PC-3 (cell line): ENCODE measurements around the gene REELD1. TPM values are rescaled to one million over a fixed set of nuclear protein-coding genes. Genes with fewer than 3 reads are reported as not detected.
A peak's percentile ranks its signal among the peaks of the same experiment; 100 is the strongest.

Experiments used
- ATAC-seq: fragments of 200-7000 bp; cut with Tn5 transposase; 2 replicates; pipeline ENCODE4 v1.9.1; 2020; ENCODE audit warnings: mild to moderate bottlenecking, moderate library complexity
- BruUV-seq: library from RNA; stranded (reverse); fragments of 400-500 nt; replicated peaks from 2 replicates; lab custom pipeline; 2021; lab: Mats Ljungman, UMichigan
- CTCF ChIA-PET: fragments of 300-600 bp; sonication (Branson Sonifier 250); formaldehyde crosslinking; loops from one replicate; lab custom pipeline; 2022; ENCODE audit warnings: antibody characterized with exemption; lab: Charles Lee
- POLR2A ChIA-PET: fragments of 300-600 bp; sonication (Branson Sonifier 250); formaldehyde crosslinking; loops from one replicate; lab custom pipeline; 2022; ENCODE audit warnings: antibody characterized with exemption; ENCODE audit not compliant: unreplicated experiment; lab: Charles Lee
- DNase-seq: peaks from one replicate; pipeline ENCODE4 v3.0.0-alpha.2; 2015
- H2AFZ ChIP-seq: fragments of 300-600 bp; sonication (generic); 2 replicates; pipeline ENCODE4 v1.6.0; 2016; ENCODE audit warnings: antibody characterized with exemption, low read length
- H3F3A ChIP-seq: fragments of 300-600 bp; sonication (generic); one replicate; pipeline ENCODE4 v1.6.0; 2017; ENCODE audit warnings: antibody characterized with exemption, low read length, control low read depth, mild to moderate bottlenecking; ENCODE audit not compliant: unreplicated experiment
- H3K27ac ChIP-seq: fragments of 300-600 bp; sonication (generic); 2 replicates; pipeline ENCODE4 v1.5.1; 2016; ENCODE audit warnings: mild to moderate bottlenecking, low read length
- H3K27me3 ChIP-seq: fragments of 300-600 bp; sonication (generic); 2 replicates; pipeline ENCODE4 v1.6.1; 2016; ENCODE audit warnings: low read length, mixed read lengths
- H3K36me3 ChIP-seq: fragments of 300-600 bp; sonication (generic); 2 replicates; pipeline ENCODE4 v1.6.1; 2016; ENCODE audit warnings: low read depth, mixed run types, low read length, mixed read lengths
- H3K4me1 ChIP-seq: fragments of 300-600 bp; sonication (generic); 2 replicates; pipeline ENCODE4 v1.5.1; 2016; ENCODE audit warnings: low read length; ENCODE audit not compliant: insufficient read depth
- H3K4me2 ChIP-seq: fragments of 300-600 bp; sonication (generic); 2 replicates; pipeline ENCODE4 v1.6.0; 2016; ENCODE audit warnings: low read length
- H3K4me3 ChIP-seq: fragments of 300-600 bp; sonication (generic); 2 replicates; pipeline ENCODE4 v1.5.1; 2016; ENCODE audit warnings: mild to moderate bottlenecking, low read length, mixed read lengths
- H3K79me2 ChIP-seq: fragments of 300-600 bp; sonication (generic); 2 replicates; pipeline ENCODE4 v1.6.1; 2017; ENCODE audit warnings: low read length, mixed read lengths
- H3K9ac ChIP-seq: fragments of 300-600 bp; sonication (generic); 2 replicates; pipeline ENCODE4 v1.6.0; 2016; ENCODE audit warnings: mild to moderate bottlenecking, low read length
- H3K9me2 ChIP-seq: fragments of 300-600 bp; sonication (generic); replicated peaks from 2 replicates; pipeline ENCODE4 v1.6.1; 2016; ENCODE audit warnings: mixed run types, low read length, mixed read lengths
- H3K9me3 ChIP-seq: fragments of 300-600 bp; sonication (generic); 2 replicates; pipeline ENCODE4 v1.6.1; 2016; ENCODE audit warnings: low read length, mixed read lengths
- H4K20me1 ChIP-seq: fragments of 300-600 bp; sonication (generic); 2 replicates; pipeline ENCODE4 v1.6.1; 2016; ENCODE audit warnings: low read length, mixed read lengths
- CTCF ChIP-seq: fragments of 300-600 bp; sonication (generic); conservative IDR thresholded peaks from 2 replicates; pipeline ENCODE4 v1.5.1; 2017; ENCODE audit warnings: antibody characterized with exemption, low read depth, mild to moderate bottlenecking, low read length
- EZH2 ChIP-seq: fragments of 300-600 bp; sonication (generic); IDR thresholded peaks from one replicate; pipeline ENCODE4 v1.6.1; 2017; ENCODE audit warnings: antibody characterized with exemption, mild to moderate bottlenecking, low read length; ENCODE audit not compliant: unreplicated experiment
- EZH2phosphoT487 ChIP-seq: fragments of 300-600 bp; sonication (generic); IDR thresholded peaks from 2 replicates; pipeline ENCODE4 v1.6.1; 2018; ENCODE audit warnings: mild to moderate bottlenecking, antibody characterized with exemption, low read length, borderline replicate concordance
- intact Hi-C: fragments of 100-400 bp; cut with micrococcal nuclease; formaldehyde crosslinking; loops from 2 replicates; pipeline ENCODE4 v1.9.0; 2023
- total RNA-seq: library from RNA; depleted of rRNA; stranded (reverse); fragments of >200 nt; gene quantifications from 2 replicates; pipeline ENCODE4 v1.2.3, GENCODE V29; 2014

Gene REELD1
- total RNA-seq, 1 experiment from 2014 or later, result not detected

- H3K4me2 ChIP-seq, result no peak overlapping the region; the same call in 1 of the 2 replicates
- H3K4me1 ChIP-seq, result peaks cover 26% of the 10 kb centered on the region
- no peaks in the 10 kb centered on the region for H3K79me2 ChIP-seq
- no peak overlapping the region for H3K9ac ChIP-seq
- TF ChIP-seq CTCF, result peak; percentile 78
- no peak for TF ChIP-seq EZH2phosphoT487
- H2AFZ ChIP-seq, result no peak overlapping the region
- ATAC-seq (no peak), DNase-seq (peak; percentile 21)
- ChIA-PET POLR2A (no interaction called here), CTCF (no interaction called here)
- H3K4me3 ChIP-seq, result no peak overlapping the region
- H3K9me2 ChIP-seq, result no peaks in the 10 kb centered on the region
- no peaks in the 10 kb centered on the region for H4K20me1 ChIP-seq
- no peaks in the 10 kb centered on the region for H3K36me3 ChIP-seq
- H3K9me3 ChIP-seq, result no peaks in the 10 kb centered on the region
- BruUV-seq, result no TSS peak
- H3F3A ChIP-seq, result peaks cover 4% of the 10 kb centered on the region
- intact Hi-C loops, result no loop called here
- H3K27me3 ChIP-seq, result no peaks in the 10 kb centered on the region
- H3K27ac ChIP-seq, result no peak overlapping the region
Observed at GRCh38 chr4:146243141-146243882, 29.0 kb downstream of the REELD1 start.

GRCh38 chr4:146243883-146244277 is 29.5 kb downstream of the REELD1 start:
- POLR2A ChIA-PET, result no interaction called here
- Histone ChIP-seq H3K27ac (no peak overlapping the region), H3K27me3 (no peaks in the 10 kb centered on the region), H3K4me3 (no peak overlapping the region), H3K4me2 (no peak overlapping the region), H4K20me1 (no peaks in the 10 kb centered on the region), H3K4me1 (peaks cover 26% of the 10 kb centered on the region), H3K36me3 (no peaks in the 10 kb centered on the region), H3K79me2 (no peaks in the 10 kb centered on the region), H3K9me2 (no peaks in the 10 kb centered on the region), H2AFZ (no peak overlapping the region), H3F3A (peaks cover 4% of the 10 kb centered on the region), H3K9ac (no peak overlapping the region), H3K9me3 (no peaks in the 10 kb centered on the region)
- TF ChIP-seq EZH2phosphoT487 (no peak), CTCF (no peak), EZH2 (no peak)
- ATAC-seq (no peak), DNase-seq (no peak)
- intact Hi-C loops, result no loop called here
- no TSS peak for BruUV-seq
- CTCF ChIA-PET, result no interaction called here

GRCh38 chr4:146244496-146244895 is 30.2 kb downstream of the REELD1 start:
- no TSS peak for BruUV-seq
- no peak overlapping the region for H3K27ac ChIP-seq
- H3K4me1 ChIP-seq, result peaks cover 26% of the 10 kb centered on the region
- no peak for ATAC-seq
- H3K36me3 ChIP-seq, result no peaks in the 10 kb centered on the region
- H3K79me2 ChIP-seq, result no peaks in the 10 kb centered on the region
- no peaks in the 10 kb centered on the region for H3K9me2 ChIP-seq
- H4K20me1 ChIP-seq, result no peaks in the 10 kb centered on the region
- peaks cover 4% of the 10 kb centered on the region for H3F3A ChIP-seq
- H3K4me3 ChIP-seq, result no peak overlapping the region
- H3K4me2 ChIP-seq, result no peak overlapping the region
- no peak for DNase-seq
- intact Hi-C loops, result no loop called here
- TF ChIP-seq CTCF (no peak), EZH2phosphoT487 (no peak), EZH2 (no peak)
- H3K27me3 ChIP-seq, result no peaks in the 10 kb centered on the region
- CTCF ChIA-PET, result no interaction called here
- H3K9me3 ChIP-seq, result no peaks in the 10 kb centered on the region
- H3K9ac ChIP-seq, result no peak overlapping the region
- no peak overlapping the region for H2AFZ ChIP-seq
- POLR2A ChIA-PET, result no interaction called here
